HEK293T (cell line): ENCODE measurements around the gene SKAP1.

Experiments used
- ARNT ChIP-seq: fragments of 450-650 bp; IDR thresholded peaks from 2 replicates; pipeline ENCODE4 v1.6.1; 2017; ENCODE audit warnings: mild to moderate bottlenecking
- BHLHE40 ChIP-seq: fragments of 450-650 bp; IDR thresholded peaks from 2 replicates; pipeline ENCODE4 v1.6.1; 2016; ENCODE audit warnings: mild to moderate bottlenecking, moderate library complexity, borderline replicate concordance

- TF ChIP-seq ARNT (no peak), BHLHE40 (no peak)
Measured at GRCh38 chr17:48213797-48214196, 216.2 kb downstream of the SKAP1 start.
